IMR-90 (cell line): ENCODE results near the gene CD99L2. TPM values are rescaled to one million over a fixed set of nuclear protein-coding genes. Genes with fewer than 3 reads are reported as not detected.

ENCODE experiments used
- ATAC-seq: fragments of 200-7000 bp; cut with Tn5 transposase; 2 replicates; pipeline ENCODE4 v1.9.1; 2020; ENCODE audit warnings: low read depth, mild to moderate bottlenecking, moderate library complexity
- BruUV-seq: library from RNA; stranded (reverse); fragments of 400-500 nt; replicated peaks from 2 replicates; lab custom pipeline; 2021; lab: Mats Ljungman, UMichigan
- CTCF ChIA-PET: fragments of 300-600 bp; formaldehyde crosslinking; extraction: SDS; loops from one replicate; lab custom pipeline; 2021; ENCODE audit warnings: antibody characterized with exemption; lab: Yijun Ruan, JAX
- POLR2A ChIA-PET: fragments of 300-600 bp; sonication (Branson Sonifier 250); formaldehyde crosslinking; loops from one replicate; lab custom pipeline; 2022; ENCODE audit warnings: antibody characterized with exemption; ENCODE audit not compliant: unreplicated experiment; lab: Charles Lee
- DNase-seq: peaks from one replicate; pipeline ENCODE4 v3.0.0; 2013
- H2AFZ ChIP-seq: replicated peaks from 2 replicates; pipeline ENCODE3; 2013; ENCODE audit warnings: low read length, mild to moderate bottlenecking; ENCODE audit not compliant: poor library complexity
- H2AK5ac ChIP-seq: 2 replicates; pipeline ENCODE4 v1.6.1; 2013; ENCODE audit warnings: low read depth, low read length, inconsistent platforms
- H2AK9ac ChIP-seq: replicated peaks from 2 replicates; pipeline ENCODE3; 2013; ENCODE audit warnings: mild to moderate bottlenecking, low read depth, low read length, moderate library complexity; ENCODE audit not compliant: poor library complexity
- H2BK120ac ChIP-seq: 2 replicates; pipeline ENCODE4 v1.6.1; 2013; ENCODE audit warnings: low read depth, low read length, inconsistent platforms
- H2BK15ac ChIP-seq: 3 replicates; pipeline ENCODE4 v1.6.1; 2013; ENCODE audit warnings: low read depth, low read length, inconsistent platforms
- H2BK20ac ChIP-seq: 2 replicates; pipeline ENCODE4 v1.6.1; 2013; ENCODE audit warnings: low read depth, mild to moderate bottlenecking, inconsistent platforms, low read length, moderate library complexity
- H2BK5ac ChIP-seq: 2 replicates; pipeline ENCODE4 v1.6.1; 2013; ENCODE audit warnings: mild to moderate bottlenecking, low read depth, low read length, inconsistent platforms; ENCODE audit not compliant: poor library complexity, severe bottlenecking
- H3K14ac ChIP-seq: replicated peaks from 2 replicates; pipeline ENCODE4 v1.6.1; 2013; ENCODE audit warnings: low read depth, low read length, inconsistent platforms
- H3K18ac ChIP-seq: 2 replicates; pipeline ENCODE4 v1.6.1; 2013; ENCODE audit warnings: low read depth, low read length, control low read depth
- H3K23ac ChIP-seq: 2 replicates; pipeline ENCODE4 v1.6.1; 2013; ENCODE audit warnings: low read depth, low read length, inconsistent platforms
- H3K27ac ChIP-seq: 2 replicates; pipeline ENCODE4 v1.5.1; 2013; ENCODE audit warnings: mild to moderate bottlenecking, control low read depth, low read length; ENCODE audit not compliant: insufficient read depth
- H3K27me3 ChIP-seq: 2 replicates; pipeline ENCODE4 v1.6.1; 2013; ENCODE audit warnings: low read length; ENCODE audit not compliant: control insufficient read depth, insufficient read depth
- H3K36me3 ChIP-seq: 2 replicates; pipeline ENCODE4 v1.6.1; 2013; ENCODE audit warnings: low read length, mixed read lengths; ENCODE audit not compliant: control insufficient read depth, insufficient read depth
- H3K4ac ChIP-seq: 2 replicates; pipeline ENCODE4 v1.6.1; 2013; ENCODE audit warnings: low read depth, low read length, inconsistent platforms
- H3K4me1 ChIP-seq: 2 replicates; pipeline ENCODE4 v1.6.1; 2013; ENCODE audit warnings: low read length, mixed read lengths; ENCODE audit not compliant: control insufficient read depth, insufficient read depth
- H3K4me2 ChIP-seq: 2 replicates; pipeline ENCODE4 v1.6.1; 2013; ENCODE audit warnings: low read depth, mild to moderate bottlenecking, control low read depth, low read length, moderate library complexity
- H3K4me3 ChIP-seq: 2 replicates; pipeline ENCODE4 v1.5.1; 2013; ENCODE audit warnings: low read depth, mild to moderate bottlenecking, control low read depth, low read length, moderate library complexity; ENCODE audit not compliant: insufficient read depth
- H3K56ac ChIP-seq: 2 replicates; pipeline ENCODE4 v1.6.1; 2013; ENCODE audit warnings: low read length, inconsistent platforms; ENCODE audit not compliant: insufficient read depth; ENCODE audit errors: extremely low read depth
- H3K79me1 ChIP-seq, 2 experiments: 2 replicates each; pipeline ENCODE4 v1.6.1; 2013; ENCODE audit warnings: low read length in 2 of 2, inconsistent platforms in 1 of 2, low read depth in 1 of 2
- H3K9ac ChIP-seq: 2 replicates; pipeline ENCODE4 v1.6.1; 2013; ENCODE audit warnings: low read depth, low read length, control low read depth
- H3K9me1 ChIP-seq: 2 replicates; pipeline ENCODE4 v1.6.1; 2013; ENCODE audit warnings: low read length, inconsistent platforms; ENCODE audit not compliant: insufficient read depth
- H3K9me3 ChIP-seq: 2 replicates; pipeline ENCODE4 v1.6.1; 2013; ENCODE audit warnings: low read length; ENCODE audit not compliant: control insufficient read depth, insufficient read depth
- H4K20me1 ChIP-seq: 2 replicates; pipeline ENCODE4 v1.6.1; 2013; ENCODE audit warnings: low read length, inconsistent platforms; ENCODE audit not compliant: insufficient read depth
- H4K5ac ChIP-seq: 2 replicates; pipeline ENCODE4 v1.6.1; 2013; ENCODE audit warnings: mild to moderate bottlenecking, low read depth, low read length, control low read depth
- H4K8ac ChIP-seq, 2 experiments: 2 replicates each; pipeline ENCODE4 v1.6.1; 2013; ENCODE audit warnings: low read depth in 2 of 2, low read length in 2 of 2, control low read depth in 1 of 2, inconsistent platforms in 1 of 2
- H4K91ac ChIP-seq: 2 replicates; pipeline ENCODE4 v1.6.1; 2013; ENCODE audit warnings: low read depth, low read length, inconsistent platforms; ENCODE audit not compliant: insufficient read depth
- BHLHE40 ChIP-seq: fragments of 150-350 bp; IDR thresholded peaks from 2 replicates; pipeline ENCODE4 v1.6.1; 2016; ENCODE audit warnings: mild to moderate bottlenecking, low read depth, low read length
- CEBPB ChIP-seq: IDR thresholded peaks from 2 replicates; pipeline ENCODE4 v1.6.1; 2012; ENCODE audit warnings: low read depth, low read length, improper control_type of control experiment
- CHD1 ChIP-seq: IDR thresholded peaks from 2 replicates; pipeline ENCODE4 v1.6.1; 2012; ENCODE audit warnings: low read depth, low read length, improper control_type of control experiment
- FOS ChIP-seq: fragments of 150-350 bp; IDR thresholded peaks from 2 replicates; pipeline ENCODE4 v1.6.1; 2016; ENCODE audit warnings: low read depth, low read length
- NFE2L2 ChIP-seq: fragments of 150-350 bp; IDR thresholded peaks from 2 replicates; pipeline ENCODE4 v1.6.1; 2016; ENCODE audit warnings: low read depth, mild to moderate bottlenecking, low read length
- POLR2A ChIP-seq: IDR thresholded peaks from 2 replicates; pipeline ENCODE4 v1.6.1; 2012; ENCODE audit warnings: mild to moderate bottlenecking, low read depth, low read length
- RCOR1 ChIP-seq: IDR thresholded peaks from 2 replicates; pipeline ENCODE4 v1.6.1; 2012; ENCODE audit warnings: mild to moderate bottlenecking, low read length, improper control_type of control experiment; ENCODE audit not compliant: insufficient replicate concordance
- RFX5 ChIP-seq: IDR thresholded peaks from 2 replicates; pipeline ENCODE4 v1.8.0; 2012; ENCODE audit warnings: low read depth, mild to moderate bottlenecking, low read length, moderate library complexity
- SMC3 ChIP-seq: fragments of 150-350 bp; IDR thresholded peaks from 2 replicates; pipeline ENCODE4 v1.6.1; 2016; ENCODE audit warnings: low read depth, mild to moderate bottlenecking, antibody characterized with exemption, low read length, moderate library complexity
- dilution Hi-C: fragments of 300-500 bp; cut with HindIII; formaldehyde crosslinking; loops from one replicate; pipeline ENCODE4 v1.14.3; 2018; ENCODE audit warnings: low sequenced_read_pairs; ENCODE audit not compliant: unreplicated experiment
- in situ Hi-C: fragments of 300-500 bp; cut with MboI; formaldehyde crosslinking; loops from 3 replicates; pipeline ENCODE4 v1.14.3; 2019; ENCODE audit warnings: low sequenced_read_pairs, inconsistent platforms, mixed read lengths
- intact Hi-C: fragments of 100-400 bp; cut with micrococcal nuclease; formaldehyde crosslinking; loops from 2 replicates; pipeline ENCODE4 v1.10.0; 2022
- polyA plus RNA-seq, 3 experiments: library from polyadenylated mRNA; depleted of rRNA; stranded (reverse); fragments of >200 nt; gene quantifications; 2 replicates each; pipeline ENCODE4 v1.2.3, GENCODE V29; 2012; ENCODE audit warnings: low replicate concordance in 1 of 3
- total RNA-seq: library from RNA; depleted of rRNA; stranded (reverse); fragments of >200 nt; gene quantifications from 2 replicates; pipeline ENCODE4 v1.2.3, GENCODE V29; 2012
- TF ChIP-seq, protein P1 (sequence below): fragments of 150-350 bp; IDR thresholded peaks from 2 replicates; pipeline ENCODE4 v1.6.1; 2017; ENCODE audit warnings: mild to moderate bottlenecking, antibody characterized with exemption, low read length, low read depth
- TF ChIP-seq, protein P2 (sequence below): fragments of 150-350 bp; IDR thresholded peaks from 2 replicates; pipeline ENCODE4 v1.6.1; 2016; ENCODE audit warnings: low read depth, mild to moderate bottlenecking, low read length, moderate library complexity, borderline replicate concordance

The CD99L2 gene
- total and polyA plus RNA-seq, 2 of the 4 experiments (the other 2 are of a cell fraction): 17.4 to 41.4 TPM

DNA sequence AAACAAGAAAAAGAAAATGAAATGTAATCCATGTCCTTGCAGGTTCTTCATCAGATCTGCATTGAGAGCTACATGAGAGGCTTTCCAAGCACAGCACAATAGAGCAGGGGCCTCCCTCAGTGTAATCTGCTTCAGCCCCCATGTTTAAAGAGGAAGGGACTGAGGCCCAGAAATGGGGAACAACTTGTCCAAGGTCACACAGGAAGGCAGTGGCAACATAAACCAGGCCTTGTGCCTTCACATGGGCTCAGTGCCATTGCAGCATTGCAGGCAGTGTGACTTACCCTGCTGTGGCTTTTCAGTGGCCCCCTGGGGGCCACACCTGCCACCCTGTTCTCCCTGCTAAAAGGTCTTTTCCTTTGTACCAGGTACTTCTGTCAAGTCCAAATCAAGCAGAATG, 20.9 kb upstream of the CD99L2 start:
- no peak overlapping the region for H2BK5ac ChIP-seq
- no peak overlapping the region for H2BK120ac ChIP-seq
- no peak overlapping the region for H4K8ac ChIP-seq
- no peak overlapping the region for H2AK5ac ChIP-seq
- no peak for DNase-seq
- H3K36me3 ChIP-seq: no peaks in the 10 kb centered on the region
- H3K9ac ChIP-seq: no peak overlapping the region
- no peak overlapping the region for H3K4me3 ChIP-seq
- H4K5ac ChIP-seq: no peak overlapping the region
- ChIA-PET CTCF (no interaction called here), POLR2A (no interaction called here)
- no peaks in the 10 kb centered on the region for H3K79me1 ChIP-seq
- no peaks in the 10 kb centered on the region for H4K20me1 ChIP-seq
- TF ChIP-seq CHD1 (no peak), FOS (no peak), BHLHE40 (no peak), SMC3 (no peak), POLR2A (no peak), NFE2L2 (no peak), CEBPB (no peak), RCOR1 (no peak), RFX5 (no peak)
- TF ChIP-seq, protein P1, sequence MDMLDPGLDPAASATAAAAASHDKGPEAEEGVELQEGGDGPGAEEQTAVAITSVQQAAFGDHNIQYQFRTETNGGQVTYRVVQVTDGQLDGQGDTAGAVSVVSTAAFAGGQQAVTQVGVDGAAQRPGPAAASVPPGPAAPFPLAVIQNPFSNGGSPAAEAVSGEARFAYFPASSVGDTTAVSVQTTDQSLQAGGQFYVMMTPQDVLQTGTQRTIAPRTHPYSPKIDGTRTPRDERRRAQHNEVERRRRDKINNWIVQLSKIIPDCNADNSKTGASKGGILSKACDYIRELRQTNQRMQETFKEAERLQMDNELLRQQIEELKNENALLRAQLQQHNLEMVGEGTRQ: no peak
- TF ChIP-seq, protein P2, sequence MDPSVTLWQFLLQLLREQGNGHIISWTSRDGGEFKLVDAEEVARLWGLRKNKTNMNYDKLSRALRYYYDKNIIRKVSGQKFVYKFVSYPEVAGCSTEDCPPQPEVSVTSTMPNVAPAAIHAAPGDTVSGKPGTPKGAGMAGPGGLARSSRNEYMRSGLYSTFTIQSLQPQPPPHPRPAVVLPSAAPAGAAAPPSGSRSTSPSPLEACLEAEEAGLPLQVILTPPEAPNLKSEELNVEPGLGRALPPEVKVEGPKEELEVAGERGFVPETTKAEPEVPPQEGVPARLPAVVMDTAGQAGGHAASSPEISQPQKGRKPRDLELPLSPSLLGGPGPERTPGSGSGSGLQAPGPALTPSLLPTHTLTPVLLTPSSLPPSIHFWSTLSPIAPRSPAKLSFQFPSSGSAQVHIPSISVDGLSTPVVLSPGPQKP: no peak
- no peak overlapping the region for H3K18ac ChIP-seq
- no peaks in the 10 kb centered on the region for H3K9me1 ChIP-seq
- no peaks in the 10 kb centered on the region for H3K27me3 ChIP-seq
- intact Hi-C loops: no loop called here
- H3K56ac ChIP-seq: no peak overlapping the region
- no peak overlapping the region for H2BK20ac ChIP-seq
- no peak overlapping the region for H4K91ac ChIP-seq
- H2AK9ac ChIP-seq: no peak overlapping the region
- no peak overlapping the region for H3K14ac ChIP-seq
- ATAC-seq: no peak
- 0 out of 2 replicates have a peak, but pooled peaks cover 2% of the 10 kb centered on the region for H3K9me3 ChIP-seq
- H3K4me2 ChIP-seq: no peak overlapping the region
- H3K4ac ChIP-seq: no peak overlapping the region
- BruUV-seq: no TSS peak
- H2BK15ac ChIP-seq: no peak overlapping the region
- in situ Hi-C loops: no loop called here
- H3K27ac ChIP-seq: no peak overlapping the region
- H3K4me1 ChIP-seq: no peaks in the 10 kb centered on the region
- dilution Hi-C loops: no loop called here
- H2AFZ ChIP-seq: no peak overlapping the region
- no peak overlapping the region for H3K23ac ChIP-seq
